HG03039 (cell line): ENCODE results near the gene SRPK3.

Source experiments
- ATAC-seq: cut with Tn5 transposase; IDR thresholded peaks from one replicate; pipeline ENCODE4 v1.9.1; 2021; ENCODE audit warnings: mild to moderate bottlenecking, moderate library complexity; ENCODE audit not compliant: unreplicated experiment

The SRPK3 gene

GRCh38 chrX:153829799-153830639 is 49.2 kb downstream of the SRPK3 start, which contains the start of gene PDZD4:
Gene PDZD4, minus strand, starts transcription at chrX:153830544. Its CDS starts 246 bp downstream, at chrX:153830298.
- ATAC-seq = no peak

GRCh38 chrX:153830640-153831428 is 50.0 kb downstream of the SRPK3 start:
- no peak for ATAC-seq

GRCh38 chrX:153831429-153832150 is 50.7 kb downstream of the SRPK3 start:
- no peak for ATAC-seq

GRCh38 chrX:153832728-153833127 is 51.9 kb downstream of the SRPK3 start:
- no peak for ATAC-seq
